Esophagus muscularis mucosa (tissue), 4 donors: ENCODE results near the gene KIAA1958.

Source experiments
- CTCF ChIP-seq, 3 experiments: fragments of 200-600 bp in 2 of 3; fragments of 450-650 bp in 1 of 3; sonication (generic) in 2 of 3; IDR thresholded peaks; one replicate each; pipeline ENCODE4 v1.5.1; 2017 to 2019; ENCODE audit warnings: antibody characterized with exemption in 3 of 3, mild to moderate bottlenecking in 2 of 3, moderate library complexity in 1 of 3
- EP300 ChIP-seq: sonication (generic); formaldehyde crosslinking; IDR thresholded peaks from one replicate; pipeline ENCODE4 v1.6.1; 2017; ENCODE audit warnings: antibody characterized with exemption
- POLR2A ChIP-seq: fragments of 450-650 bp; IDR thresholded peaks from one replicate; pipeline ENCODE4 v1.6.1; 2017; ENCODE audit warnings: antibody characterized with exemption, moderate library complexity, mild to moderate bottlenecking, low read depth
- POLR2AphosphoS5 ChIP-seq, 2 donors: sonication (generic); formaldehyde crosslinking; IDR thresholded peaks; one replicate each; pipeline ENCODE4 v1.6.1; 2017; ENCODE audit warnings: antibody characterized with exemption in 2 of 2

DNA sequence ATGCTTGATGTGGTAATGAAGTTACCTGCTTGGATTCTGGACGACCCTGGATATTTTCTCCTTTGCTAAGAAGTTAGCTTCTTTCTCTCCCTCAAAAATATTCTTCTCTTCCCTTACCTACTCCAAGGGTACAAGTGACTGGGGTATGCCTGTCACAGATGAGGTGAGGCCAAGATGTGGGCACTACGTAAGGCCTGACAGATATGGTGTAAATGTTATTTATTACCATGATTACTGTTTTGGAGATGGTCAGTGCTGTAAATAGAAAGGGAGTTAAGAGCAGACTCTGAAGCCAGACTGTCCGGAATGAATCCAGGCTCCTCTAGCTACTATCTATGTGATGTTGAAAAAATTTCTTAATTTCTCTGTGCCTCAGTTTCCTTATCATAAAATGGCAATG lies 1.1 kb upstream of the KIAA1958 start:
- TF ChIP-seq POLR2A, result no peak
- no peak for TF ChIP-seq CTCF (IDR thresholded peaks at IDR 0.05)
- no peak for TF ChIP-seq POLR2AphosphoS5 (IDR thresholded peaks at IDR 0.05)
- TF ChIP-seq EP300, result no peak
